HG03442 (cell line): ENCODE results near the gene BTBD7.
A peak's percentile ranks its signal among the peaks of the same experiment; 100 is the strongest.
"Not testable (repeated sequence)": the region's sequence is repeated elsewhere in the genome, so short reads cannot be mapped to it uniquely, and the experiment has no call there.

Source experiments
- ATAC-seq: cut with Tn5 transposase; IDR thresholded peaks from one replicate; pipeline ENCODE4 v1.9.1; 2021; ENCODE audit warnings: mild to moderate bottlenecking, moderate library complexity; ENCODE audit not compliant: unreplicated experiment

Gene BTBD7

GRCh38 chr14:93332853-93333630 is at the start of gene BTBD7:
BTBD7 (minus strand) TSS chr14:93333036; CDS start chr14:93296051, 36,985 bp downstream.
- ATAC-seq = peak; percentile 75

- peak; percentile 77 for ATAC-seq
Observed at GRCh38 chr14:93381644-93382043, 48.8 kb upstream of the BTBD7 start.

- no peak for ATAC-seq
Observed at GRCh38 chr14:93379831-93380230, 47.0 kb upstream of the BTBD7 start.

- ATAC-seq = peak; percentile 93
Observed at GRCh38 chr14:93375673-93376156, 42.9 kb upstream of the BTBD7 start.

GRCh38 chr14:93369713-93370266 is 37.0 kb upstream of the BTBD7 start:
- ATAC-seq = peak; percentile 77

GRCh38 chr14:93368996-93369712 is 36.3 kb upstream of the BTBD7 start:
- no peak for ATAC-seq

GRCh38 chr14:93354873-93355272 is 22.0 kb upstream of the BTBD7 start:
- ATAC-seq = not testable (repeated sequence)

GRCh38 chr14:93348292-93348691 is 15.5 kb upstream of the BTBD7 start:
- no peak for ATAC-seq

- no peak for ATAC-seq
Observed at GRCh38 chr14:93347850-93348249, 15.0 kb upstream of the BTBD7 start.

GRCh38 chr14:93346926-93347721 is 14.3 kb upstream of the BTBD7 start, which contains the start of gene COX8C:
COX8C (plus strand) TSS chr14:93347182; CDS start chr14:93347269, 87 bp downstream.
- no peak for ATAC-seq

GRCh38 chr14:93343797-93344196 is 11.0 kb upstream of the BTBD7 start:
- ATAC-seq = no peak

- ATAC-seq = no peak
Observed at GRCh38 chr14:93343266-93343665, 10.4 kb upstream of the BTBD7 start.

GRCh38 chr14:93337884-93338283 is 5.0 kb upstream of the BTBD7 start:
- ATAC-seq = no peak

GRCh38 chr14:93337143-93337753 is 4.4 kb upstream of the BTBD7 start:
- no peak for ATAC-seq

- no peak for ATAC-seq
Observed at GRCh38 chr14:93333631-93334103, 831 bp upstream of the BTBD7 start.

- ATAC-seq = peak; percentile 58
Observed at GRCh38 chr14:93332397-93332852, 411 bp downstream of the BTBD7 start.

- ATAC-seq = no peak
Observed at GRCh38 chr14:93331728-93332396, 974 bp downstream of the BTBD7 start.

- no peak for ATAC-seq
Observed at GRCh38 chr14:93331002-93331727, 1.7 kb downstream of the BTBD7 start.

- no peak for ATAC-seq
Observed at GRCh38 chr14:93330609-93331000, 2.2 kb downstream of the BTBD7 start.
